GM19043 (cell line): ENCODE results near the gene HGF.

Experiments
- ATAC-seq: cut with Tn5 transposase; IDR thresholded peaks from one replicate; pipeline ENCODE4 v1.9.1; 2021; ENCODE audit warnings: low read depth; ENCODE audit not compliant: unreplicated experiment

The HGF gene

GRCh38 chr7:81776948-81777630 is 7.2 kb upstream of the HGF start:
- ATAC-seq: no peak

GRCh38 chr7:81776161-81776560 is 6.3 kb upstream of the HGF start:
- ATAC-seq: no peak

DNA sequence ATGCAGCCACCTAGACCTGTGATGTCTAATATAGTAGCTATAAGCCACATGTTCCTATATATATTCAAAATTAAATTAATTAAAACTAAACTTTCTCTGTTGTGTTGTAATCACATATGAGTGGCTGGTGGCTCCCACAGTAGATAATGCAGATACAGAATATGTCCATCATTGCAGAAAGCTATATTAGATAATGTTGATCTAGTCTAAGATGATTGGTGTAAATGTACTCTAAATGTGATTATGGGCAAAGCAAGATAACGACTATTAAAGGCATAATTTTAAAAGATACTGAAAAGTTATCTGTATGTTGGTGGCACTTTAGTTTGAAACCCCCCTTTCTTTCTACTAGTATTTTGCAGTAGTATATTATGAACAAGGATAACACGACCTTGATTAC is 5.7 kb upstream of the HGF start:
- ATAC-seq: no peak

- ATAC-seq: no peak
Observed at GRCh38 chr7:81774551-81774950, 4.7 kb upstream of the HGF start.

- no peak for ATAC-seq
Observed at GRCh38 chr7:81770728-81771223, 929 bp upstream of the HGF start.

DNA sequence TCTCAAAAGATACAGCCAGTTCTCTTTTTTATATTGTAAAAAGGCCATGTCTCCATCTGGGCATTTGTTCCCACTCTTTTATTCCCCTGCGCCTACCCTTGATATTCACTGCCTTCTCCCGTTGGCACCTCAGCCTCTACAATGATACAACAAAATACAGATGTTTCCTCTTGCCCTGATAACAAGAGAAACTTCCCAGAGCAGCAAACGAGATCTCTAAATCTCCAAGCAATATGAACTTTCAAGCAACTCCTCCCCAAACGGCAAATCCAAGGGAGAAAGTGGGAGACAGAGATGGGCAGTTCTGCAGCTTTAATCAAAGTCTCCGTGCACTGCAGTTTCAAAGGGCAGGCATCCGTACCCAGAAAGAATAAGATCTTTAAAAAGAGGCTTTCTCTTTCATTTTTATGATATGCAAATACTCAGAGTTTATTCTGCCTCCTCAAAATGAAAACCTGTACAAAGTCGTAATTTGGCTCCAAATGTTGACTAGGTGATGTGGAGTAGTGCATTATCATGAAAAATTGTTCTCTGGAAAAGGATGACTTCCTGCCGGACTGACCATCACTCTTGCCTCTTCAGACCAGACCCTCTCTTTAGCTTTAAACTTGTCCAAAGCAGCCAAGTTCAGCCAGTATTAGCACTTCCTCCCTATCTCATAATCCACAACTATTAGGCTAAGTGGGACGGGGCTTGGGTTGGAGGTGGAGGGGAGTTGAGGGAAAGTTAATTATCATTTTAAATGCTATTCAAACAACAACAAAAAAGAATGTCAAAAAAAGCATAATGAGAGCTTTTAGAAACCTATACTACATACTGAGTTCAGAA is 682 bp downstream of the HGF start:
- ATAC-seq: no peak

DNA sequence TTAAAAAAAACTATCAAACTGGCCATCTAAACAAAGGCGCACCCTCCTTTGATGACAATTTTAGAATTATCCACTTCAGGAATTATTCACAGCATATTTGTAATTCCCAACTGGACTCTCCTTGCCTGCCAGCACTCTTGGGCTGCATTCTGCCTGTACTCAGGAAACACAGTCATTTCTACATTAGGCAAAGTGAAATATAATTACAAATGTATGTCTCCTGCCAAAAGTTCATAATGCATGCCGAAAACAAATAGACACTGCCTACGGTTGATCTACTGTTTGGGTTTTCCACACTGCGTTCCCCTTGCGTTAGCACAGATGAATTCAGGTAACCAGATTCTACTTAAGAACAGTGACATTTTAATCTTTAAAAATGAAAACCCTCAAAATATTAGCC is 1.9 kb downstream of the HGF start:
- no peak for ATAC-seq

- no peak for ATAC-seq
Observed at GRCh38 chr7:81761821-81762220, 8.0 kb downstream of the HGF start.

GRCh38 chr7:81761031-81761430 is 8.8 kb downstream of the HGF start:
- ATAC-seq: no peak

DNA sequence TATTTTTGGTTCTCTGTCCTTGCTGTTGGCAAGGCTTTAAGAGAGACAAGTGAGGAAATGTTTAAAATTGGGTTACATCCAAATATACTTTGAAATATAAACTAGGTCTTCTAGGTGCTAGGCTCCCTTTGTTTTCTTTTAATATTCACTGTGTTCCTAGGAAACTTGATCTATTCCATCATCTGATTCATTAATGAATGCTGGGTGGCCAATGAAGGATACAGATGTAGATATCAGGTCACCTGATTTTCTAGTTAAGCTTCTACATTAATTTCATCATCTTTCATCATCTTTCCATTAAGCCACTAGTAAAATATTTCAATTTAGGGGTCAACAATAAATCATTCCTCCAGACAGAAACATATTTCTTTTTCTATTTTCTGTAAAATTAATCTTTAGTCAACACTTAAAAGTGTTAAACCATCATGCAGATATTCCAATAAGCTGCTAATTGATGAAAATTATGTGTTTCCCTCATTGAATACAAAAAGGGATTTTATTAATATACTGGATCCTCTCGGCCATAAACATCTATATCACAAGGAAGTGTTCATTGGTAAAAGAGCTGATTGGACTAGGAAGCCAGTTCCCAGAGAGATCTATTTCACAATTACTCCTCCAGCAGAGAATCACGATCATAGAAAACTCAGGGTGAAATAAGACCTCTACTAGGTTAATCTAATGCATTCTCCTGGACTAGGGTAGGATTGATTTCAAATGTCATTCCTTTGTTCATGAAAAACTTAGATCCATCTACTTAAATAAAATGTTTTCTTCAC is 14.7 kb downstream of the HGF start:
- no peak for ATAC-seq

- ATAC-seq: no peak
Observed at GRCh38 chr7:81753392-81753791, 16.5 kb downstream of the HGF start.

DNA sequence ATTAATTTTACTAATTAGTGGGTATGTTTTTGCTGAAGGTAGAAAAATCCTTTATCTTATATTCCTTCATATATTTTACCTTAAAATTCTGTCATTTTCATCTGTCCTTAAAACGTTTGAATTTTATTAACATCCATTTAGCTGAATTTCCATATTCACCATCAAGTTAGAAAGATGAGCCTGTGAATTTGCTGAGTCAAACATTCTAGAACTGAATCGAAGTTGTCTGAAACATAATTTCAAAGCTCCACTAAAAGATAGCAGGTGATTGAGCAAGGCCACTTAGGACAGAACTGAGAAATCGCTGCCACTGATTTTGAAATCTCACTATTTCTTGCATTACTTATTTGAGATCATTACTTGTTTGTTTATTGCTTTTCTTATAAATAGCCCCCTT is 17.5 kb downstream of the HGF start:
- no peak for ATAC-seq

DNA sequence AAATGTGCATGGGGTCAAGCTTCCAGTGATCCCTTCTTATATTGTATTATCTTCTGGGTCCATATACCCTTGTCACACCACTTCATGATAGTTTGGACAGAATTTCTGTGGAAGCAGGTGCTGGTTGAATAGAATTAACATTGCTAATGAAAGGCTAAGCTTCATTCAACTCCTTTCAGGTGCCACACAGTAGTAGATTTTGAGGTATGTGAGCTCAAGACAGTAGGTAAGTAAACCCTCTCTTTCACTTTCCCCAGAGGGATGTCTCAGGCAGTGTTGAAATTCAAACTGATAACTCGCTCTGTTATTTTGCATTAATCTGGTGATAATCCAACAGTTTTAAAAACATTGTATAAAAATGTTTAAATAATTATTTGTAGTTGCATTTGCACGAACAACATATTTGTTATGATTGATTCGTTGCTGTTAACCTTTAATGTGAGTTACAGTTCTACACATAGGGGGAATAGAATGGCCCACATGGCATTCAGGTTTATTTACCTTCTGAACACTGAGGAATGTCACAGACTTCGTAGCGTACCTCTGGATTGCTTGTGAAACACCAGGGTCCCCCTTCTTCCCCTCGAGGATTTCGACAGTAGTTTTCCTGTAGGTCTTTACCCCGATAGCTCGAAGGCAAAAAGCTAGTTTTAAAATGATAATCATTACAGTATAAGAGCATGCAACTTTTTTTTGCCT is 18.1 kb downstream of the HGF start:
- ATAC-seq: no peak

DNA sequence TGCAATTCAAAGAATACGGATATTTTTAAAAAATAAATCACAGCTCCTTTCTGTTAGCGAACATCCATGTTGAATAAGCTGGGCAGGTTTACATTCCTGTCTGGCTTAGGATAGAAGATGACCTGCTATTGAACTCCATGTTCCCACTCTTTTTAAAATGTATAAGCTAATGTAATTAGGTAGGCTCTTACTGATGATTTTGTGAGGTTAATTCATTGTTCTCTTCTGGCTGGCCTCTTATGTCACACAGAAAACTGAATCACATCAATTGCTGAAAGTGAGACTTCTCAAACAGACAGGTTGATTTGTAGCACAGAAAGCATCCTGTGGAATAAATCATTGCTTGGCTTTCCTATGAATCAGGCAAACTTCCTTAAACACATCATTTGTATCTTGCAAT is 24.2 kb downstream of the HGF start:
- ATAC-seq: no peak

DNA sequence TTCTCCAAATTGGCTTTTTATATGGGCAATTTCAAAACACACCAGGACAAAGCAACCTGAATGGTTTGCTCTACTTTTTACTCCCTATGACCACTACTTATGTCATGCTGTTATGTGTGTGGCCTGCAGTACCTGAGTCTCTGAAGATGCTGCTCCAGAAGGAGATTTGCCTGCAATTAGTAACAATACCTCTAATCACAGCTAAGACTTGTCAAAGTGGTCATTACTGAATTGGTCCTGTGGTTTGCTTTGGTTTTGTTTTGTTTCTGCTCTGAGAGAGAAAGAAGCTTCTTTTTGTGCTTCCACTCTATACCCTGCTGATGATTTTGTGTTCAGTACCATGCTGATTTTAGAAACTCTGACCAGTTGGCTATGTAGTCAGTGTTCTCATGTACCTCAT is 25.5 kb downstream of the HGF start:
- no peak for ATAC-seq

GRCh38 chr7:81743665-81744064 is 26.2 kb downstream of the HGF start:
- ATAC-seq: no peak

DNA sequence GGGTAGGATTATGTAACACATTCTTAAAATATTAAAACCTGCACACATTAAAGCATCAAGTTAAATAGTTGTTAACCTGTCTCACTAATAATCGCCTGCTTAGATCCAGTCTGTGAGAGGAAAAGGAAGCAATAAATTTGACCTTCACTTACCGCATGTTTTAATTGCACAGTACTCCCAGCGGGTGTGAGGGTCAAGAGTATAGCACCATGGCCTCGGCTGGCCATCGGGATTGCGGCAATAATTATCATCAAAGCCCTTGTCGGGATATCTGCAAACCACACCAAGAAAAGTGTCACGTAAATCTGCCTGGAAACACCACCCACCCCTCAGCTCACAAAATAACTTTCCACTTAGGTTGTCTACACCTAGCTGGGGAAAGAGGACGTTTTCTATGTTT is 26.6 kb downstream of the HGF start:
- ATAC-seq: no peak

- ATAC-seq: no peak
Observed at GRCh38 chr7:81740403-81740802, 29.4 kb downstream of the HGF start.

GRCh38 chr7:81736091-81736490 is 33.8 kb downstream of the HGF start:
- no peak for ATAC-seq

- ATAC-seq: no peak
Observed at GRCh38 chr7:81725812-81726127, 44.1 kb downstream of the HGF start.
